Measurements from ENCODE around the gene AMBRA1.

Gene AMBRA1

DNA sequence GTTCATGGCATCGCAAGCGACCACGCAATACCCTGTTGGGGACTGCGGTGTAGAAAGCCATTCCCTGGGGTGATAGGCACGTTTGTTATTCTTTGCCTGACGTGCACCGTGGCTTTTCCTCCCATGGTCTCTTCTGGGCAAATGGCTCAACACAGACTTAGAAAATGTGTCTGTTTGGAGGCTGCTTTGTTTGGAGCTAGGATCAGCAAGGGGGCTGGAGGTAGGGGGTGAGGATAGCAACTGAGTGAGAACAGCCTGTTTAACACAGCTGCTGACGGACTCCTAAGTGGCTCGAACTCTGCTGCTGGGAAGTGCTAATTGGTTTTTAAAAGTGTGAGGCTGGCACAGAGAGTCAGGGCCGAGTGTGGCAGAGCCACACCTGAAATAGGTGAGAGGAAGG lies 186.2 kb downstream of the AMBRA1 start:
- H3K4me3 Mint-ChIP-seq: no peak overlapping the region
- TF ChIP-seq, protein P1, sequence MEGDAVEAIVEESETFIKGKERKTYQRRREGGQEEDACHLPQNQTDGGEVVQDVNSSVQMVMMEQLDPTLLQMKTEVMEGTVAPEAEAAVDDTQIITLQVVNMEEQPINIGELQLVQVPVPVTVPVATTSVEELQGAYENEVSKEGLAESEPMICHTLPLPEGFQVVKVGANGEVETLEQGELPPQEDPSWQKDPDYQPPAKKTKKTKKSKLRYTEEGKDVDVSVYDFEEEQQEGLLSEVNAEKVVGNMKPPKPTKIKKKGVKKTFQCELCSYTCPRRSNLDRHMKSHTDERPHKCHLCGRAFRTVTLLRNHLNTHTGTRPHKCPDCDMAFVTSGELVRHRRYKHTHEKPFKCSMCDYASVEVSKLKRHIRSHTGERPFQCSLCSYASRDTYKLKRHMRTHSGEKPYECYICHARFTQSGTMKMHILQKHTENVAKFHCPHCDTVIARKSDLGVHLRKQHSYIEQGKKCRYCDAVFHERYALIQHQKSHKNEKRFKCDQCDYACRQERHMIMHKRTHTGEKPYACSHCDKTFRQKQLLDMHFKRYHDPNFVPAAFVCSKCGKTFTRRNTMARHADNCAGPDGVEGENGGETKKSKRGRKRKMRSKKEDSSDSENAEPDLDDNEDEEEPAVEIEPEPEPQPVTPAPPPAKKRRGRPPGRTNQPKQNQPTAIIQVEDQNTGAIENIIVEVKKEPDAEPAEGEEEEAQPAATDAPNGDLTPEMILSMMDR (IDR thresholded peaks at IDR 0.05): no peak
- H3K36me3 Mint-ChIP-seq (ENCODE audit: low read depth): peaks cover 31% of the 10 kb centered on the region
- H3K9me3 Mint-ChIP-seq: no peaks in the 10 kb centered on the region
- peaks cover 11% of the 10 kb centered on the region for H3K4me1 Mint-ChIP-seq
- H3K27me3 Mint-ChIP-seq (ENCODE audit: low read depth, poor library complexity): no peaks in the 10 kb centered on the region
- H3K27ac Mint-ChIP-seq: no peak overlapping the region
- DNase-seq: no peak

DNA sequence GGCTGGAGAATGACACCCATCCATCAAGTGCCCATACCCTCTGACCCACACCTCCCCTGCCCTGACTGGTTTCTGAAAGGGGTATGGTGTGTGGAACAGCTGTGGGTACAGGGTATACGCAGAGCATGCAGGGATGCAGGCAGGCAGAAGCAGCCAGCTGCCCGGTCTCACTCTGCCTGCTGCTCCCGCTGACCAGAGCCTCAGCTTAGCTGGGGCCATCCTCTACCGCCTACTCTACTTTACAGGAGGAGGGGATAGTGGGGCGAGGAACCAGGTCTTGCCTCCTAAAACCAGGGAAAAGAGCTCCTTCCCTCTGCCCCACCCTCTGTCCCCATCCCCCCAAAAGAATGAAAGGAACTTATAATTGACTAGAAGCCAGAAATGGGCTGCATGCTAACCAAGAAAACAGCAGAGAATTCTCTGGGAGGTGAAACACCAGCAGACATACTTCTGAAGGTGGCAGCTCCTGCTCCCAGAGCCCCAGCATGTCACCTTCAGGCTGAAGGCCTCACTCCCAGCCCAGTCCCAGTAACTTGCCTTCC lies 189.3 kb downstream of the AMBRA1 start:
- H3K36me3 Mint-ChIP-seq (ENCODE audit: low read depth): peaks cover 30% of the 10 kb centered on the region

DNA sequence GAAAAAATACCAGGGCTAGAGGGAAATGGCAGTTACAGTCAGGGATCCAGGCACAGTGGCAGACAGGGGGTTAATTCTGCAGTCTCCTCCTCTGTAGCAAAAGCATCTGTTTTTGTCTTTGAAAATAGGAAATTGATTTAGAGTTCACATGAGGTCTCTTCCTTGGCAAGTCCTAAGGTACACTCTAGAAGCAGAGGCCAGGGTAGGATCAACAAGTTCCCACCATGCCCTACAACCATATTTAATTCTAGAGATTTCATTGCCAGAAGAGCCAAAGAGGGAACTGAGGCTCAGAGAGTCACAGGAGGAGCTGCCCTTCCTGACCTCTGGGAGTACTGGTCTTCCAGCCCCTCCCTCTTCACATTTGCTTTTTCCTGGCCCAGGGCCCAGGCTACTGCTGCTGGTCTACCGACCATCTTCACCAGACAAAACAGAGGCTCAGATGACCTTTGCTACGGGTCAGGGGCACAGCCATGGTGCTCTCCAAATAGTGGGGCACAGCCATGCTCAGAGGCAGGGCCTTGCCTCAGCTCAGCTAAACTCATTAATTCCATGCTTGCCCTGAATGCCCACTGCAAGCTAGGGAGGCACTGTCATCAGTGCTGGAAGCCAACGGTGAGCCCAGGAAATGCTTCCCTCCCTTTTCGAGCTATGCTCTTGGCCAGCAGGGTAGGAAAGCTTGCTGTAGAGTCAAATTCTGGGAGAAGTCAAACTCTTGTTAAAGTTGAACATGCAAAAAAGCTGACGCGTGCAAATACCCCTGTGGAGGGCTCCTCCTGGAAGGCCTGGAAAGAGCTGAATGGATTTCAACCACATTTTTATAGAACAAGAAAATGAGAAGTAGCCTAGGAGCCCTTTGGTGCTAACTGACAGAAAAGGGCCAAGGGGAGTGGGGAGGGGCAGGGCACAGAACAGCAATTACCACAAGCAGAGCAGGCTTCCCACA lies 190.6 kb downstream of the AMBRA1 start:
- no peaks in the 10 kb centered on the region for H3K9me3 Mint-ChIP-seq
- DNase-seq: no peak
- H3K27ac Mint-ChIP-seq: peak overlapping the region; percentile 97
- H3K4me3 Mint-ChIP-seq: no peak overlapping the region
- H3K4me1 Mint-ChIP-seq: peaks cover 11% of the 10 kb centered on the region
- TF ChIP-seq, protein P1 (IDR thresholded peaks at IDR 0.05): no peak
- peaks cover 30% of the 10 kb centered on the region for H3K36me3 Mint-ChIP-seq (ENCODE audit: low read depth)
- H3K27me3 Mint-ChIP-seq (ENCODE audit: low read depth, poor library complexity): no peaks in the 10 kb centered on the region

More for the DNA sequence above, 189.3 kb downstream of the AMBRA1 start:
- Mint-ChIP-seq H3K27me3 (ENCODE audit: low read depth, poor library complexity) (no peaks in the 10 kb centered on the region), H3K4me1 (peaks cover 11% of the 10 kb centered on the region), H3K4me3 (no peak overlapping the region), H3K9me3 (no peaks in the 10 kb centered on the region), H3K27ac (no peak overlapping the region)
- no peak for DNase-seq
- TF ChIP-seq, protein P1 (IDR thresholded peaks at IDR 0.05): no peak

DNA sequence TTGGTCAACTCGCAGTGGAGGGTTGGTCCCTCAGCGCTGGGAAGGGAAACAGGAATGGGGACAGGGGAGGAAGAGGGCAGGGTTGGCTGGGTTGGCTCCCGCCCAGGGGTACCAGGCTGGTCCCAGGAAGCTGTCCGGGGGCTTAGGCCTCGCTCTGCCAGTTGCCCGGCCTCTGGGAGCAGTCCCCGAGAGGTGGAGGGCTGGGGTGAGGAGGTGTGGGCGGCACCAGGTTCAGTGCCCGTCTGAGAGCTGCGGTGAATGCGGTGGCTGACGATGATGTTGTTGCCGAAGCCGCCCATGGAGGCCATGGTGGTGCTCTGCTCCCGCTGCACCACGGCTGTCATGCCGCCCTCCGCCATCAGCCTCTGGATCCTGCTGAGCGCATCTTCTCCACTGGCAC lies 196.3 kb downstream of the AMBRA1 start:
- Mint-ChIP-seq H3K4me3 (no peak overlapping the region), H3K27me3 (ENCODE audit: low read depth, poor library complexity) (peaks cover 18% of the 10 kb centered on the region), H3K36me3 (ENCODE audit: low read depth) (peaks cover 13% of the 10 kb centered on the region), H3K27ac (no peak overlapping the region), H3K9me3 (no peaks in the 10 kb centered on the region), H3K4me1 (peaks cover 8% of the 10 kb centered on the region)
- TF ChIP-seq, protein P1 (IDR thresholded peaks at IDR 0.05): no peak
- DNase-seq: no peak

DNA sequence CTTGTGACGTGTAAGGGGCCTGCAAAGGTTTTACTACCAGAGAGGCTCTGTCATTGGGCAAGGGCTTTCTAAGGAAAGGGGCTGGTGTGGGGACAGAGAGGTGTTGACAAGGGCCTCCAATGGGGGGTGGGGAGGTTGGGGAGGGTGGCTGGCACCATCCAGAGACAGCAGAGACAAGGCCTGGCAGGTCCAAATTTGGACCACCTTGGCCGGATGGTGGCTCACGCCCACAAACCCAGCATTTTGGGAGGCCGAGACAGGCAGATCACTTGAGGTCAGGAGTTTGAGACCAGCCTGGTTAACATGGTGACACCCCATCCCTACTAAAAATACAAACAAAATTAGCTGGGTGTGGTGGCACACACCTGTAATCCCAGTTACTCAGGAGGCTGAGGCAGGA lies 200.1 kb downstream of the AMBRA1 start:
- no peak for DNase-seq
- Mint-ChIP-seq H3K36me3 (ENCODE audit: low read depth) (peaks cover 11% of the 10 kb centered on the region), H3K27me3 (ENCODE audit: low read depth, poor library complexity) (peaks cover 44% of the 10 kb centered on the region), H3K27ac (no peak overlapping the region), H3K4me3 (no peak overlapping the region), H3K4me1 (peaks cover 15% of the 10 kb centered on the region), H3K9me3 (no peaks in the 10 kb centered on the region)
- TF ChIP-seq, protein P1 (IDR thresholded peaks at IDR 0.05): no peak

Data from nephron progenitor cell (in vitro differentiated cells).